H1 (cell line): ENCODE measurements around the gene TRIM39. TPM values are rescaled to one million over a fixed set of nuclear protein-coding genes. Genes with fewer than 3 reads are reported as not detected.

Source experiments
- CTCF ChIA-PET: fragments of 300-600 bp; sonication (Branson Sonifier 250); formaldehyde crosslinking; loops from one replicate; lab custom pipeline; 2021; ENCODE audit not compliant: partially characterized antibody; lab: Charles Lee
- POLR2A ChIA-PET: fragments of 300-600 bp; sonication (Branson Sonifier 250); formaldehyde crosslinking; loops from one replicate; lab custom pipeline; 2021; ENCODE audit warnings: inconsistent platforms; ENCODE audit not compliant: partially characterized antibody; lab: Charles Lee
- DNase-seq, 2 experiments: peaks; one replicate each; pipeline versions ENCODE4 v3.0.0 to v3.0.0-alpha.2; 2010 to 2022; ENCODE audit warnings: low spot score in 2 of 2, low read depth in 1 of 2, mixed read lengths in 1 of 2
- FAIRE-seq: peaks from 2 replicates; lab custom pipeline; 2011; peaks lifted over from hg19 to GRCh38; lab: Jason Lieb, UNC
- H2AFZ ChIP-seq: 2 replicates; pipeline ENCODE4 v1.8.1; 2012; ENCODE audit warnings: low read length, inconsistent platforms
- H2AK5ac ChIP-seq: 2 replicates; pipeline ENCODE4 v1.6.1; 2013; ENCODE audit warnings: low read depth, low read length
- H2BK120ac ChIP-seq: replicated peaks from 2 replicates; pipeline ENCODE3; 2013; ENCODE audit warnings: low read depth, low read length, inconsistent platforms
- H2BK12ac ChIP-seq: 2 replicates; pipeline ENCODE4 v1.6.1; 2013; ENCODE audit warnings: low read depth, low read length
- H2BK15ac ChIP-seq: 2 replicates; pipeline ENCODE4 v1.6.1; 2013; ENCODE audit warnings: low read length
- H2BK20ac ChIP-seq: 2 replicates; pipeline ENCODE4 v1.6.1; 2013; ENCODE audit warnings: low read length
- H2BK5ac ChIP-seq: 2 replicates; pipeline ENCODE4 v1.6.1; 2013; ENCODE audit warnings: low read depth, low read length
- H3K14ac ChIP-seq: 2 replicates; pipeline ENCODE4 v1.6.1; 2013; ENCODE audit warnings: inconsistent platforms; ENCODE audit not compliant: insufficient read length
- H3K18ac ChIP-seq: 2 replicates; pipeline ENCODE4 v1.6.1; 2013; ENCODE audit warnings: low read length; ENCODE audit errors: extremely low read depth
- H3K23ac ChIP-seq: 2 replicates; pipeline ENCODE4 v1.6.1; 2013; ENCODE audit warnings: inconsistent platforms; ENCODE audit not compliant: insufficient read length
- H3K23me2 ChIP-seq: 2 replicates; pipeline ENCODE4 v1.6.1; 2013; ENCODE audit warnings: low read depth, low read length
- H3K27ac ChIP-seq: 2 replicates; pipeline ENCODE4 v1.6.1; 2011; ENCODE audit warnings: low read depth, low read length, inconsistent platforms
- H3K27me3 ChIP-seq, 4 experiments: replicated peaks in 1 of 4; 1 replicate in 1 of 4; 2 replicates in 3 of 4; pipeline versions ENCODE4 v1.6.1 to v1.8.1; 2011 to 2013; ENCODE audit warnings: low read length in 3 of 4, mild to moderate bottlenecking in 3 of 4, inconsistent platforms in 2 of 4, mixed read lengths in 2 of 4, moderate library complexity in 1 of 4; ENCODE audit not compliant: control insufficient read depth in 3 of 4, insufficient read depth in 3 of 4; ENCODE audit errors: extremely low read depth in 1 of 4
- H3K36me3 ChIP-seq, 4 experiments: 2 replicates each; pipeline versions ENCODE4 v1.6.1 to v1.8.1; 2011 to 2013; ENCODE audit warnings: mild to moderate bottlenecking in 4 of 4, low read length in 3 of 4, moderate library complexity in 2 of 4, control low read depth in 1 of 4, inconsistent platforms in 1 of 4; ENCODE audit not compliant: insufficient read depth in 4 of 4, control insufficient read depth in 2 of 4
- H3K4ac ChIP-seq: replicated peaks from 2 replicates; pipeline ENCODE3; 2013; ENCODE audit warnings: low read length, low read depth, mixed read lengths, inconsistent platforms; ENCODE audit not compliant: insufficient read length
- H3K4me1 ChIP-seq, 4 experiments: replicated peaks in 1 of 4; 1 replicate in 1 of 4; 2 replicates in 3 of 4; pipeline versions ENCODE4 v1.6.1 to v1.8.1; 2011 to 2013; ENCODE audit warnings: low read length in 3 of 4, inconsistent platforms in 2 of 4, mixed read lengths in 1 of 4; ENCODE audit not compliant: insufficient read depth in 4 of 4, control insufficient read depth in 3 of 4
- H3K4me2 ChIP-seq, 2 experiments: 2 replicates each; pipeline versions ENCODE4 v1.6.1 to v1.8.1; 2011 to 2013; ENCODE audit warnings: low read depth in 2 of 2, low read length in 2 of 2, control low read depth in 1 of 2, inconsistent platforms in 1 of 2, mild to moderate bottlenecking in 1 of 2; ENCODE audit not compliant: insufficient read depth in 1 of 2
- H3K4me3 ChIP-seq, 4 experiments: fragments of 200-600, 300-600 bp in 1 of 4; sonication (generic), shearing (Covaris generic), sonication (Bioruptor Twin) in 1 of 4; 2 replicates each; pipeline versions ENCODE4 v1.5.1 to v1.8.1; 2011 to 2016; ENCODE audit warnings: low read length in 4 of 4, low read depth in 3 of 4, control low read depth in 2 of 4, inconsistent platforms in 2 of 4, mild to moderate bottlenecking in 2 of 4, mixed read lengths in 1 of 4, moderate library complexity in 1 of 4; ENCODE audit not compliant: insufficient read depth in 2 of 4; ENCODE audit errors: extremely low read depth in 1 of 4
- H3K56ac ChIP-seq: replicated peaks from 2 replicates; pipeline ENCODE3; 2013; ENCODE audit warnings: low read depth, mild to moderate bottlenecking, mixed read lengths, low read length, inconsistent platforms; ENCODE audit not compliant: insufficient read length
- H3K79me1 ChIP-seq: 2 replicates; pipeline ENCODE4 v1.6.1; 2013; ENCODE audit warnings: low read depth, low read length, control low read depth
- H3K79me2 ChIP-seq, 2 experiments: 2 replicates each; pipeline versions ENCODE4 v1.6.1 to v1.8.1; 2012 to 2013; ENCODE audit warnings: low read length in 2 of 2, mild to moderate bottlenecking in 2 of 2, inconsistent platforms in 1 of 2; ENCODE audit not compliant: insufficient read depth in 2 of 2, control insufficient read depth in 1 of 2
- H3K9ac ChIP-seq, 4 experiments: replicated peaks in 1 of 4; 1 replicate in 1 of 4; 2 replicates in 3 of 4; pipeline versions ENCODE4 v1.6.1 to v1.8.1; 2011 to 2013; ENCODE audit warnings: low read depth in 3 of 4, low read length in 3 of 4, control low read depth in 2 of 4, mild to moderate bottlenecking in 2 of 4, moderate library complexity in 2 of 4, inconsistent platforms in 1 of 4; ENCODE audit errors: extremely low read depth in 1 of 4
- H3K9me3 ChIP-seq, 2 experiments: 2 replicates each; pipeline versions ENCODE4 v1.6.1 to v1.8.1; 2012 to 2013; ENCODE audit warnings: mild to moderate bottlenecking in 2 of 2, moderate library complexity in 2 of 2, control low read depth in 1 of 2, inconsistent platforms in 1 of 2, low read depth in 1 of 2, low read length in 1 of 2, mixed read lengths in 1 of 2; ENCODE audit not compliant: insufficient read depth in 2 of 2
- H4K20me1 ChIP-seq, 2 experiments: replicated peaks in 1 of 2; 2 replicates each; pipeline versions ENCODE3 to v1.8.1; 2011 to 2013; ENCODE audit warnings: inconsistent platforms in 2 of 2, low read length in 2 of 2, mild to moderate bottlenecking in 1 of 2; ENCODE audit not compliant: insufficient read depth in 2 of 2, control insufficient read depth in 1 of 2
- H4K5ac ChIP-seq: 2 replicates; pipeline ENCODE4 v1.6.1; 2013; ENCODE audit warnings: low read length, low read depth, mixed read lengths, inconsistent platforms; ENCODE audit not compliant: insufficient read length
- H4K8ac ChIP-seq: 2 replicates; pipeline ENCODE4 v1.8.0; 2013; ENCODE audit warnings: mild to moderate bottlenecking, moderate library complexity, low read length, inconsistent platforms; ENCODE audit not compliant: insufficient read depth; ENCODE audit errors: extremely low read depth
- H4K91ac ChIP-seq: replicated peaks from 2 replicates; pipeline ENCODE3; 2013; ENCODE audit warnings: low read length, mixed read lengths, inconsistent platforms; ENCODE audit not compliant: insufficient read length
- BCL11A ChIP-seq, 2 experiments: IDR thresholded peaks; one replicate each; pipeline ENCODE4 v1.6.1; 2011; ENCODE audit warnings: low read depth in 2 of 2, low read length in 2 of 2, mild to moderate bottlenecking in 2 of 2
- CEBPB ChIP-seq: IDR thresholded peaks from 2 replicates; pipeline ENCODE4 v1.6.1; 2012; ENCODE audit warnings: low read depth, low read length
- CHD2 ChIP-seq: IDR thresholded peaks from 2 replicates; pipeline ENCODE4 v1.6.1; 2012; ENCODE audit warnings: low read length, improper control_type of control experiment
- EGR1 ChIP-seq: IDR thresholded peaks from 2 replicates; pipeline ENCODE4 v1.6.1; 2011; ENCODE audit warnings: low read depth, low read length, borderline replicate concordance
- KDM5A ChIP-seq: fragments of 200-600 bp; IDR thresholded peaks from 2 replicates; pipeline ENCODE4 v1.7.1; 2012; ENCODE audit warnings: mild to moderate bottlenecking, low read length, inconsistent platforms, mixed read lengths
- MAFK ChIP-seq: IDR thresholded peaks from 2 replicates; pipeline ENCODE4 v1.6.1; 2012; ENCODE audit warnings: low read depth, mild to moderate bottlenecking, improper control_type of control experiment, low read length
- NANOG ChIP-seq: IDR thresholded peaks from 2 replicates; pipeline ENCODE4 v1.6.1; 2011; ENCODE audit warnings: low read length, low read depth, mild to moderate bottlenecking, inconsistent platforms; ENCODE audit not compliant: insufficient read depth, poor library complexity, severe bottlenecking
- RBBP5 ChIP-seq: IDR thresholded peaks from 2 replicates; pipeline ENCODE4 v1.7.1; 2012; ENCODE audit warnings: low read depth, mild to moderate bottlenecking, inconsistent platforms, low read length, moderate library complexity, borderline replicate concordance
- RFX5 ChIP-seq: IDR thresholded peaks from 2 replicates; pipeline ENCODE4 v1.6.1; 2011; ENCODE audit warnings: low read depth, low read length, improper control_type of control experiment, borderline replicate concordance
- RNF2 ChIP-seq: fragments of 200-900, 300-1000 bp; sonication (generic); IDR thresholded peaks from 2 replicates; pipeline ENCODE4 v1.7.1; 2016; ENCODE audit warnings: borderline replicate concordance, low read depth, mild to moderate bottlenecking, antibody characterized with exemption, low read length; ENCODE audit not compliant: poor library complexity, severe bottlenecking; ENCODE audit errors: missing control alignments
- TAF7 ChIP-seq: optimal IDR thresholded peaks from 2 replicates; pipeline ENCODE3; 2011; ENCODE audit warnings: low read depth, mild to moderate bottlenecking, inconsistent platforms, low read length, moderate library complexity, borderline replicate concordance
- TCF12 ChIP-seq: IDR thresholded peaks from 2 replicates; pipeline ENCODE4 v1.6.1; 2011; ENCODE audit warnings: low read depth, mild to moderate bottlenecking, low read length
- TEAD4 ChIP-seq: IDR thresholded peaks from 2 replicates; pipeline ENCODE4 v1.6.1; 2012; ENCODE audit warnings: low read depth, low read length, inconsistent platforms, mixed read lengths
- WGBS, 2 experiments: shearing (Covaris generic) in 1 of 2; methylation state at CpG; one replicate each; pipeline versions ENCODE4 v1.1.6 to v1.1.7; 2013 to 2015; ENCODE audit warnings: low lambda C conversion rate in 2 of 2, mixed read lengths in 2 of 2, inconsistent platforms in 1 of 2, low coverage in 1 of 2, missing lambda C conversion rate in 1 of 2; ENCODE audit not compliant: insufficient replicate concordance in 2 of 2, insufficient coverage in 1 of 2, insufficient read length in 1 of 2; ENCODE audit errors: extremely low coverage in 1 of 2, missing lambda C conversion rate in 1 of 2; 5-methylcytosine and 5-hydroxymethylcytosine counted together
- polyA plus RNA-seq, 7 experiments: library from polyadenylated mRNA; depleted of rRNA in 3 of 7; stranded (reverse) in 5 of 7; unstranded in 2 of 7; fragments of >200 nt in 5 of 7; fragments of 200-250 nt in 2 of 7; gene quantifications; 1 replicate in 5 of 7; 2 replicates in 1 of 7; 4 replicates in 1 of 7; pipeline versions ENCODE4 v1.2.1 to v1.2.3, GENCODE V29; 2011 to 2013; ENCODE audit warnings: missing spikeins in 2 of 7, mixed read lengths in 2 of 7
- total RNA-seq: library from RNA; stranded (reverse); fragmentation: NEBNext Ultra II Directional; extraction: Animal tissue kit (Norgen Biotek cat#: 25700); gene quantifications from 2 replicates; pipeline ENCODE4 v1.2.1, GENCODE V29; 2021

TRIM39 gene
- total and polyA plus RNA-seq, 2 of the 8 experiments (the other 6 are each of a cell fraction or from before 2014, with no cell fraction given): 7.3 to 26.1 TPM

- H3K14ac ChIP-seq: no peak overlapping the region
- no peak overlapping the region for H3K18ac ChIP-seq
- H4K8ac ChIP-seq: no peak overlapping the region
- no peak overlapping the region for H3K9ac ChIP-seq
- H2BK20ac ChIP-seq: no peak overlapping the region
- H4K20me1 ChIP-seq: peaks cover 2 to 3% of the 10 kb centered on the region in 2 experiments
- no peaks in the 10 kb centered on the region for H3K27me3 ChIP-seq
- no peak overlapping the region for H2AFZ ChIP-seq
- H2BK12ac ChIP-seq: no peak overlapping the region
- no peak overlapping the region for H2BK15ac ChIP-seq
- H2BK120ac ChIP-seq: no peak overlapping the region
- no peaks in the 10 kb centered on the region for H3K9me3 ChIP-seq
- H4K91ac ChIP-seq: no peak overlapping the region
- H3K23ac ChIP-seq: no peak overlapping the region
- WGBS, 2 experiments: 70% methylated on average over 4 of the region's 4 CpGs; no CpG with 5 or more reads in 1 of the 2 experiments
- H3K79me2 ChIP-seq: peaks cover 0 to 7% of the 10 kb centered on the region in 2 experiments; a peak in 2 of 4 replicates
- POLR2A ChIA-PET: interaction anchor here (0.6 to 2.4 kb wide), 6 partner anchors 9 to 18 kb away, joined by 3 to 16 read pairs (median 3); partner anchors contain the start of gene TRIM39
- H3K56ac ChIP-seq: no peak overlapping the region
- no peaks in the 10 kb centered on the region for H3K23me2 ChIP-seq
- peak overlapping the region in 2 of 4 experiments; percentile 87 to 92; a peak in 5 of 8 replicates for H3K4me3 ChIP-seq
- FAIRE-seq (no peak), DNase-seq (no peak)
- no peak overlapping the region for H2AK5ac ChIP-seq
- no peaks in the 10 kb centered on the region for H3K79me1 ChIP-seq
- H3K4me1 ChIP-seq: peaks cover 0 to 7% (median 0%) of the 10 kb centered on the region in 4 experiments; a peak in 1 of 7 replicates
- CTCF ChIA-PET: interaction anchor here (0.9 kb wide), 1 partner anchor 125 kb away, joined by 3 read pairs; no protein-coding TSS in a partner anchor
- no peak overlapping the region for H3K27ac ChIP-seq
- no peak overlapping the region for H4K5ac ChIP-seq
- H2BK5ac ChIP-seq: no peak overlapping the region
- H3K4ac ChIP-seq: no peak overlapping the region
- H3K36me3 ChIP-seq: peaks cover 4 to 29% (median 19%) of the 10 kb centered on the region in 4 experiments
- H3K4me2 ChIP-seq: peak overlapping the region; percentile 34 to 59
- TF ChIP-seq RNF2: no peak
- TF ChIP-seq TEAD4: no peak
- no peak for TF ChIP-seq TCF12
- TF ChIP-seq MAFK: no peak
- TF ChIP-seq NANOG: no peak
- no peak for TF ChIP-seq BCL11A (IDR thresholded peaks at IDR 0.05; ENCODE audit: low read depth in 2 of 2, low read length in 2 of 2)
- no peak for TF ChIP-seq RBBP5
- no peak for TF ChIP-seq CHD2
- no peak for TF ChIP-seq TAF7
- TF ChIP-seq CEBPB: no peak
- TF ChIP-seq EGR1: no peak
- TF ChIP-seq KDM5A: no peak
- TF ChIP-seq RFX5: no peak
Measured at GRCh38 chr6:30344191-30344867, 17.6 kb downstream of the TRIM39 start.
